Breast epithelium (tissue), 3 donors: Measurements from ENCODE around the gene TMEM74B.

Experiments
- POLR2AphosphoS5 ChIP-seq, 3 donors: sonication (generic); formaldehyde crosslinking; IDR thresholded peaks; one replicate each; pipeline ENCODE4 v1.6.1; 2017; ENCODE audit warnings: antibody characterized with exemption in 3 of 3
- TF ChIP-seq, protein P1 (sequence below), 3 donors: fragments of 450-650 bp; IDR thresholded peaks; one replicate each; pipeline ENCODE4 v1.5.1; 2016 to 2017; ENCODE audit warnings: antibody characterized with exemption in 3 of 3, mild to moderate bottlenecking in 3 of 3, moderate library complexity in 3 of 3

DNA sequence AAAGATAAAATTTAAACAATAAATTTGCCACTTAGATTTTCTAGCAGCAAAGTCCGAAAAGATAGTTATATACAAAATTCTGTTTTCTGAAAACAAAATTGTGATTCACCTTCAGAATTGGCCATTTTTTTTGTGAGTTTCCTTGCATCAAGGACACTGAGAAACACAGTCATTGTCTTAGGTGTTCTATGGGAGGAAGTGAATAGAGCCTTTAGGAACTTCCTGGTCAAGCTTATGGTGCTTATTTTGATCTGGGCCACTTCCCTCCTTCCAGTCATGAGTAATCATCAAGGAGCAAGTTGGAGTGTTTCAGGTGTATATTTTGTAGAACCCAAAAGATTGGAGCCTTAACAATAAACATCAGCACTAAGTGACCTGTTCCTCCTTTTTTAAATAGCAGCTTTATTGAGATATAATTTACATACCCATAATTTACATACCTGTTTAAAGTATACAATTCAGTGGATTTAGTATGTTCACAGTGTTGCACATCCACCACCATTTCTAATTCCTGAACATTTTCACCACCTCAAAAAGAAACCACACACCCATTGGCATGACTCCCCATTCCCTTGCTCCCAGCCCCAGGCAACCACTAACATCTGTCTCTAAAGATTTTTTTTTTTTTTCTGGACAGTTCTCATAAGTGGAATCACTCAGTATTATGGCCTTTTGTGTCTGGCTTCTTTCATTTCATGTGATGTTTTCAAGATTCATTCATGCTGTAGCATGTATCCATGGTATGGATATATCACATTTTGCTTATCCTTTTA is 17.6 kb downstream of the TMEM74B start:
- TF ChIP-seq, protein P1, sequence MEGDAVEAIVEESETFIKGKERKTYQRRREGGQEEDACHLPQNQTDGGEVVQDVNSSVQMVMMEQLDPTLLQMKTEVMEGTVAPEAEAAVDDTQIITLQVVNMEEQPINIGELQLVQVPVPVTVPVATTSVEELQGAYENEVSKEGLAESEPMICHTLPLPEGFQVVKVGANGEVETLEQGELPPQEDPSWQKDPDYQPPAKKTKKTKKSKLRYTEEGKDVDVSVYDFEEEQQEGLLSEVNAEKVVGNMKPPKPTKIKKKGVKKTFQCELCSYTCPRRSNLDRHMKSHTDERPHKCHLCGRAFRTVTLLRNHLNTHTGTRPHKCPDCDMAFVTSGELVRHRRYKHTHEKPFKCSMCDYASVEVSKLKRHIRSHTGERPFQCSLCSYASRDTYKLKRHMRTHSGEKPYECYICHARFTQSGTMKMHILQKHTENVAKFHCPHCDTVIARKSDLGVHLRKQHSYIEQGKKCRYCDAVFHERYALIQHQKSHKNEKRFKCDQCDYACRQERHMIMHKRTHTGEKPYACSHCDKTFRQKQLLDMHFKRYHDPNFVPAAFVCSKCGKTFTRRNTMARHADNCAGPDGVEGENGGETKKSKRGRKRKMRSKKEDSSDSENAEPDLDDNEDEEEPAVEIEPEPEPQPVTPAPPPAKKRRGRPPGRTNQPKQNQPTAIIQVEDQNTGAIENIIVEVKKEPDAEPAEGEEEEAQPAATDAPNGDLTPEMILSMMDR (IDR thresholded peaks at IDR 0.05) = no peak
- no peak for TF ChIP-seq POLR2AphosphoS5 (IDR thresholded peaks at IDR 0.05)
